Measurements from ENCODE around the gene PPM1J. TPM values are rescaled to one million over a fixed set of nuclear protein-coding genes. Genes with fewer than 3 reads are reported as not detected.
A peak's percentile ranks its signal among the peaks of the same experiment; 100 is the strongest.

PPM1J gene
- total RNA-seq, 1 experiment from 2014 or later: 0.51 TPM

DNA sequence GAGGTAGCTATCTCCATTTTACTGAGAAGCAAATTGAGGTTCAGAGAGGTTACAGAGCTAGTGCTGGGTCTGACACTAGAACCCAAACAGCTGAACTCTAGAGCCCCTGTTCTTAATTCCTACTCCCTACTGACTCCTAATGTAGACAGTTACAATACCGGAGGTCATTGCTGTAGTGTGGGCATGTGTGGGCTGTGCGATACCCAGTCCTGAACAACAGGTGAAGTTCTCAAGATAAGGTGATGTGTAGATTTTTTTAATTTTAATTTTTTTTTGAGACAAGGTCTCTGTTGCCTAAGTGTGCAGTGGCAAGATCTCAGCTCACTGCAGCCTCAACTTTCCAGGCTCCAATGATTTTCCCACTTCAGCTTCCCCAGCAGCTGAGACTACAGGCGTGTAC, 6.6 kb downstream of the PPM1J start:
- TF ChIP-seq SIN3A (IDR thresholded peaks at IDR 0.05; ENCODE audit: borderline replicate concordance, insufficient read depth, low read depth, low read length) (no peak), TCF7L2 (IDR thresholded peaks at IDR 0.05; ENCODE audit: low read depth, low read length) (no peak), POLR2AphosphoS5 (IDR thresholded peaks at IDR 0.05; ENCODE audit: low read depth, low read length) (no peak)
- TF ChIP-seq, protein P1, sequence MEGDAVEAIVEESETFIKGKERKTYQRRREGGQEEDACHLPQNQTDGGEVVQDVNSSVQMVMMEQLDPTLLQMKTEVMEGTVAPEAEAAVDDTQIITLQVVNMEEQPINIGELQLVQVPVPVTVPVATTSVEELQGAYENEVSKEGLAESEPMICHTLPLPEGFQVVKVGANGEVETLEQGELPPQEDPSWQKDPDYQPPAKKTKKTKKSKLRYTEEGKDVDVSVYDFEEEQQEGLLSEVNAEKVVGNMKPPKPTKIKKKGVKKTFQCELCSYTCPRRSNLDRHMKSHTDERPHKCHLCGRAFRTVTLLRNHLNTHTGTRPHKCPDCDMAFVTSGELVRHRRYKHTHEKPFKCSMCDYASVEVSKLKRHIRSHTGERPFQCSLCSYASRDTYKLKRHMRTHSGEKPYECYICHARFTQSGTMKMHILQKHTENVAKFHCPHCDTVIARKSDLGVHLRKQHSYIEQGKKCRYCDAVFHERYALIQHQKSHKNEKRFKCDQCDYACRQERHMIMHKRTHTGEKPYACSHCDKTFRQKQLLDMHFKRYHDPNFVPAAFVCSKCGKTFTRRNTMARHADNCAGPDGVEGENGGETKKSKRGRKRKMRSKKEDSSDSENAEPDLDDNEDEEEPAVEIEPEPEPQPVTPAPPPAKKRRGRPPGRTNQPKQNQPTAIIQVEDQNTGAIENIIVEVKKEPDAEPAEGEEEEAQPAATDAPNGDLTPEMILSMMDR (IDR thresholded peaks at IDR 0.05): no peak
- TF ChIP-seq, protein P2, sequence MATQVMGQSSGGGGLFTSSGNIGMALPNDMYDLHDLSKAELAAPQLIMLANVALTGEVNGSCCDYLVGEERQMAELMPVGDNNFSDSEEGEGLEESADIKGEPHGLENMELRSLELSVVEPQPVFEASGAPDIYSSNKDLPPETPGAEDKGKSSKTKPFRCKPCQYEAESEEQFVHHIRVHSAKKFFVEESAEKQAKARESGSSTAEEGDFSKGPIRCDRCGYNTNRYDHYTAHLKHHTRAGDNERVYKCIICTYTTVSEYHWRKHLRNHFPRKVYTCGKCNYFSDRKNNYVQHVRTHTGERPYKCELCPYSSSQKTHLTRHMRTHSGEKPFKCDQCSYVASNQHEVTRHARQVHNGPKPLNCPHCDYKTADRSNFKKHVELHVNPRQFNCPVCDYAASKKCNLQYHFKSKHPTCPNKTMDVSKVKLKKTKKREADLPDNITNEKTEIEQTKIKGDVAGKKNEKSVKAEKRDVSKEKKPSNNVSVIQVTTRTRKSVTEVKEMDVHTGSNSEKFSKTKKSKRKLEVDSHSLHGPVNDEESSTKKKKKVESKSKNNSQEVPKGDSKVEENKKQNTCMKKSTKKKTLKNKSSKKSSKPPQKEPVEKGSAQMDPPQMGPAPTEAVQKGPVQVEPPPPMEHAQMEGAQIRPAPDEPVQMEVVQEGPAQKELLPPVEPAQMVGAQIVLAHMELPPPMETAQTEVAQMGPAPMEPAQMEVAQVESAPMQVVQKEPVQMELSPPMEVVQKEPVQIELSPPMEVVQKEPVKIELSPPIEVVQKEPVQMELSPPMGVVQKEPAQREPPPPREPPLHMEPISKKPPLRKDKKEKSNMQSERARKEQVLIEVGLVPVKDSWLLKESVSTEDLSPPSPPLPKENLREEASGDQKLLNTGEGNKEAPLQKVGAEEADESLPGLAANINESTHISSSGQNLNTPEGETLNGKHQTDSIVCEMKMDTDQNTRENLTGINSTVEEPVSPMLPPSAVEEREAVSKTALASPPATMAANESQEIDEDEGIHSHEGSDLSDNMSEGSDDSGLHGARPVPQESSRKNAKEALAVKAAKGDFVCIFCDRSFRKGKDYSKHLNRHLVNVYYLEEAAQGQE (IDR thresholded peaks at IDR 0.05; ENCODE audit: insufficient read depth in 1 of 2, low read depth in 2 of 2, low read length in 1 of 2): no peak
- Histone ChIP-seq H3K4me1 (ENCODE audit: control insufficient read depth, insufficient read depth, low read length) (peaks cover 19% of the 10 kb centered on the region), H3K36me3 (ENCODE audit: control insufficient read depth, insufficient read depth, low read length) (peaks cover 2% of the 10 kb centered on the region; the same call in 1 of the 2 replicates), H3K4me3 (ENCODE audit: low read depth in 2 of 2, low read length in 2 of 2) (no peak overlapping the region), H3K27ac (ENCODE audit: low read length) (no peak overlapping the region), H3K27me3 (ENCODE audit: control insufficient read depth, insufficient read depth, low read length) (no peaks in the 10 kb centered on the region), H3K9me3 (ENCODE audit: control insufficient read depth, insufficient read depth, low read depth, low read length) (no peaks in the 10 kb centered on the region)
- DNase-seq (ENCODE audit: low read depth, low spot score) (no peak), ATAC-seq (no peak)
- no TSS peak for BruUV-seq (replicated peaks)
- ChIA-PET CTCF (no interaction called here), POLR2A (no interaction called here)
- intact Hi-C loops (cut with micrococcal nuclease; ENCODE audit: unreplicated experiment) (no loop called here), in situ Hi-C loops (cut with HindIII; ENCODE audit: low pct_unique_long_range_greater_than_20kb, low sequenced_read_pairs) (no loop called here)

GRCh38 chr1:112708002-112708448, 7.1 kb downstream of the PPM1J start:
- H3K9me3 ChIP-seq (ENCODE audit: control insufficient read depth, insufficient read depth, low read depth, low read length): no peaks in the 10 kb centered on the region
- no peaks in the 10 kb centered on the region for H3K27me3 ChIP-seq (ENCODE audit: control insufficient read depth, insufficient read depth, low read length)
- no TSS peak for BruUV-seq (replicated peaks)
- DNase-seq (ENCODE audit: low read depth, low spot score) (no peak), ATAC-seq (no peak)
- H3K4me1 ChIP-seq (ENCODE audit: control insufficient read depth, insufficient read depth, low read length): peaks cover 19% of the 10 kb centered on the region
- TF ChIP-seq TCF7L2 (IDR thresholded peaks at IDR 0.05; ENCODE audit: low read depth, low read length): no peak
- TF ChIP-seq POLR2AphosphoS5 (IDR thresholded peaks at IDR 0.05; ENCODE audit: low read depth, low read length): no peak
- TF ChIP-seq SIN3A (IDR thresholded peaks at IDR 0.05; ENCODE audit: borderline replicate concordance, insufficient read depth, low read depth, low read length): no peak
- TF ChIP-seq, protein P1 (IDR thresholded peaks at IDR 0.05): no peak
- TF ChIP-seq, protein P2 (IDR thresholded peaks at IDR 0.05; ENCODE audit: insufficient read depth in 1 of 2, low read depth in 2 of 2, low read length in 1 of 2): no peak
- in situ Hi-C loops (cut with HindIII; ENCODE audit: low pct_unique_long_range_greater_than_20kb, low sequenced_read_pairs) (no loop called here), intact Hi-C loops (cut with micrococcal nuclease; ENCODE audit: unreplicated experiment) (no loop called here)
- peaks cover 2% of the 10 kb centered on the region; the same call in 1 of the 2 replicates for H3K36me3 ChIP-seq (ENCODE audit: control insufficient read depth, insufficient read depth, low read length)
- peak overlapping the region; percentile 79; the same call in 1 of the 2 replicates for H3K27ac ChIP-seq (ENCODE audit: low read length)
- CTCF ChIA-PET: no interaction called here
- POLR2A ChIA-PET: no interaction called here
- peak overlapping the region; percentile 76 to 77; a peak in 3 of 4 replicates for H3K4me3 ChIP-seq (ENCODE audit: low read depth in 2 of 2, low read length in 2 of 2)

Data from Panc1 (cell line).